ENCODE measurements around the gene KPNA6.

DNA sequence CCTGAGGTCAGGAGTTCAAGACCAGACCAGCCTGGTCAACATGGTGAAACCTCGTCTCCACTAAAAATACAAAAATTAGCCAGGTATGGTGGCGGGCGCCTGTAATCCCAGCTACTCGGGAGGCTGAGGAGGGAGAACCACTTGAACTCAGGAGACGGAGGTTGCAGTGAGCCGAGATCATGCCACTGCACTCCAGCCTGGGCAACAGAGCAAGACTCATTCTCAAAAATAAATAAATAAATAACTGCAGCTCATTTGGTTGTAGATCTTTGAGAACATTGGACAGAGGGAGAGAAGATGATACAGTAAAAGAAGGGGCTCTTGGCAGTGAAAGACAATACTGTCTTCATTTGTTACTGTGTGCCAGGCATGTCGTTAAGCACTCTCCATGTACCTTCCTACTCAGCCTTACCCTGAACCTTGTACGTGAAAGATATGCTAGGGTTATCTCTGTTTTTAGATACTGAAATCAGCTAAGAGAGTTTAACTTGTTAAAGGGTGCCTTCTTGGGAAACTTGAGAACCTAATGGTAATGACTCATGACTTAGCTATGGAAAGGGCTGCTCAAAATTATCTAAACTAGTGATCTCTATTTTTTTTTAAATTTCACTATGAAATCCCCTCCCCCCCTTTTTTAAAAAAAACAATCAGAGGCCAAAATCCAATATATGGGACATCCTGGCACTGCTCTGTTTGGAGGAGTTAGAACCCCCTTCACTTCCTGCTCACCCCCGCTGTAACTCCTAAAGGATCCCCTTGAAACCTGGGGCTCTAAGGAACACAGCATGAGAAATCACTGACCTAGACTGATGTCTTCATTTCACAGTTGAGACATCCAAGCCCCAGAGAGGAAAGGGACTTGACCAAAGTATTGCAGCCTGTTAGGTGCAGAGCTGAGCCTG, 6.8 kb upstream of the KPNA6 start:
- TF ChIP-seq, protein P1, sequence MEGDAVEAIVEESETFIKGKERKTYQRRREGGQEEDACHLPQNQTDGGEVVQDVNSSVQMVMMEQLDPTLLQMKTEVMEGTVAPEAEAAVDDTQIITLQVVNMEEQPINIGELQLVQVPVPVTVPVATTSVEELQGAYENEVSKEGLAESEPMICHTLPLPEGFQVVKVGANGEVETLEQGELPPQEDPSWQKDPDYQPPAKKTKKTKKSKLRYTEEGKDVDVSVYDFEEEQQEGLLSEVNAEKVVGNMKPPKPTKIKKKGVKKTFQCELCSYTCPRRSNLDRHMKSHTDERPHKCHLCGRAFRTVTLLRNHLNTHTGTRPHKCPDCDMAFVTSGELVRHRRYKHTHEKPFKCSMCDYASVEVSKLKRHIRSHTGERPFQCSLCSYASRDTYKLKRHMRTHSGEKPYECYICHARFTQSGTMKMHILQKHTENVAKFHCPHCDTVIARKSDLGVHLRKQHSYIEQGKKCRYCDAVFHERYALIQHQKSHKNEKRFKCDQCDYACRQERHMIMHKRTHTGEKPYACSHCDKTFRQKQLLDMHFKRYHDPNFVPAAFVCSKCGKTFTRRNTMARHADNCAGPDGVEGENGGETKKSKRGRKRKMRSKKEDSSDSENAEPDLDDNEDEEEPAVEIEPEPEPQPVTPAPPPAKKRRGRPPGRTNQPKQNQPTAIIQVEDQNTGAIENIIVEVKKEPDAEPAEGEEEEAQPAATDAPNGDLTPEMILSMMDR (IDR thresholded peaks at IDR 0.05; ENCODE audit: insufficient read depth, low read length, poor library complexity, severe bottlenecking), result no peak
- TF ChIP-seq EZH2phosphoT487 (conservative IDR thresholded peaks at IDR 0.05; ENCODE audit: low read length), result no peak

All from SU-DHL-6 (cell line).